Right renal cortex interstitium (tissue), 3 donors: Measurements from ENCODE around the gene CD38. TPM values are rescaled to one million over a fixed set of nuclear protein-coding genes. Genes with fewer than 3 reads are reported as not detected.
"Not testable (repeated sequence)": the region's sequence is repeated elsewhere in the genome, so short reads cannot be mapped to it uniquely, and the experiment has no call there.

ENCODE experiments used
- DNase-seq, 3 donors: peaks; one replicate each; pipeline ENCODE4 v3.0.0-alpha.2; 2013; ENCODE audit warnings: low read depth in 3 of 3, low spot score in 2 of 3
- polyA plus RNA-seq, 3 donors: library from polyadenylated mRNA; unstranded; fragments of 120-200 nt; gene quantifications; one replicate each; pipeline ENCODE4 v1.2.1, GENCODE V29; 2013; ENCODE audit not compliant: insufficient read length in 3 of 3

Gene CD38
- polyA plus RNA-seq, 3 donors, result 0.78 to 1.1 (median 0.89) TPM

- DNase-seq, result no peak
Measured at GRCh38 chr4:15794905-15795304, 16.8 kb downstream of the CD38 start.

- no peak for DNase-seq
Measured at GRCh38 chr4:15797320-15797719, 19.2 kb downstream of the CD38 start.

- no peak for DNase-seq
Measured at GRCh38 chr4:15799141-15799540, 21.0 kb downstream of the CD38 start.

- DNase-seq, result no peak
Measured at GRCh38 chr4:15799701-15800100, 21.6 kb downstream of the CD38 start.

- DNase-seq, result not testable (repeated sequence)
Measured at GRCh38 chr4:15802497-15802896, 24.4 kb downstream of the CD38 start.

DNA sequence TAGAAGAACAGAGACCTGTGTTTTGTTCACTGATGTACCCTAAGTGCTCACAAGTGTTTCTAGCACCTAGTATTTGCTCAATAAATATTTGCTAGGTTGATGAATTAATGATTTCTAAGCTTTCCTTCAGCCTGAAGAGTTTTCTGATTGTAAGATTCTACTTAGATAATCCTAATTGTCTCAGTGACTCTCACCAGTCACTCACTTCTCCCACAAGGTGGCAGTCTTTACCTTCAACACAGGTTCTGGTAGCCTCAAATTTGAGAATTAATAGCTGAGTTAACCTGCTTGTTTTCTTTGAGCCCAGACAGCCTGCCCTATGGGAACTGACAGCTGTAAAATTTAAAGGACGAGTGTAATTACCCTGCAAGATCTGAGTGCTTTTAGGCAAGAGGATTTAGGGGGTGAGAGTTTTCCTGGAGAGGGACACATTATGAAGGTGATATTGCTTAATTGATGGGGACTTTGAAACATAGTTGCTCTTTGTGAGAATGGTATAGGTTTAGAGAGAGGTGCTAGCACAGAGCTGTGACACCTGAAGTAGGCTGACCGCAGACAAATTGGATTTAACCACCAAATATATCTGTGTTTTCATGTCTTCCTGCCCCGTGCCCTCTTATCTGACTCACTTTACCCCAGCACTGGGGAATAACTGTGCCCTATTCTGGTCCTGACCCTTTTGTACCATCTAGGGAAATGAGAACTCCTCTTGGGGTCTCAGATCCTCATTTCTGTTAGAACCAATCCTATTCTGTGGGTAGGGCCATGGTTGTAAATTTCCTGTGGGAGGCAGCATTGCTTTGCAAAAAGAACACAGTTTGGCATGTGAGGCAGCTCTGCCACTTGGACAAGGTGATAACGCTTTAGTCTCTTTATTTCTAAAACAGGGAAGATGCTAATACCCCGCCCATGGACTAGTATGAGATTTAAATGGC lies 27.7 kb downstream of the CD38 start:
- peak; percentile 27 to 47 (median 36) for DNase-seq

- DNase-seq, result no peak
Measured at GRCh38 chr4:15809058-15809457, 30.9 kb downstream of the CD38 start.

- DNase-seq, result no peak
Measured at GRCh38 chr4:15809466-15809865, 31.3 kb downstream of the CD38 start.

- no peak for DNase-seq
Measured at GRCh38 chr4:15811703-15812337, 33.7 kb downstream of the CD38 start.

GRCh38 chr4:15832523-15833451 lies 54.7 kb downstream of the CD38 start:
- no peak for DNase-seq

DNA sequence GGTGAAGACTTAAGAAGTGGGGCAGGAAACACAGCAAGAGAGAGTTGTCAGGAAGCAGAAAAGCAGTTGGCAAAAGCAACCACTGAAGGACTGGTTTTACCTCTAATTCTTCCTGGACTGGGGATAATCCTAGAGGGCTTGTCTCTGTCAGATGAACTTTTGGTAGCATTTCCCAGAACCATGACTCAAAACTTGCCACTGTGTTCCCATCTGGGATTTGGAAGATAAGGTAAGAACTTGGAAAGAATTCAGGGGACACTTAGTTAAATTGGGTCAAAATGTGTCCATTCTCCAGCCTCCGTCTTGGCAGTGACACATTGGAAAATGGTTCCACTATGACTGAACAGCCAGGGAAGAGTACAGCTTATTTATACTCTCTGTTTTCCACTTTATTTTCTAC lies 55.7 kb downstream of the CD38 start:
- DNase-seq, result no peak

GRCh38 chr4:15836362-15836761 lies 58.2 kb downstream of the CD38 start:
- DNase-seq, result no peak

DNA sequence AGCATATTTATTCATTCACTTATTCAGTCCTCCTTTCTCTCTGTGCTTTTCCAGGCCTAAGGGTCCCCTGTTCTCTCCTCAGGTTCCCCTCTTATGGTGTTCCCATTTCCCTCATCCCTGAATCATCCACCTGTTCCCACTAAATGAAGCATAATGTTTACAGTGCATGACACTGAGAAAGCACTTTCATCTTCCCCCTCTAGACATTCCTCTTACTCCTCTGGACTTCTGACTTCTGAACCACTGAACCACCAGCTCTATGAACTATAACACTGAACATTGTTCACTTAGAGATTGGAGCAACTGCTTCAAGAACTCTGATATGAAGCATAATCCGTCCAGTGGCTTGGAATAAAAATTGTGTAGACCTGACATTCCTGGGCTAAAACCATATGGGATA lies 59.5 kb downstream of the CD38 start:
- DNase-seq, result no peak

DNA sequence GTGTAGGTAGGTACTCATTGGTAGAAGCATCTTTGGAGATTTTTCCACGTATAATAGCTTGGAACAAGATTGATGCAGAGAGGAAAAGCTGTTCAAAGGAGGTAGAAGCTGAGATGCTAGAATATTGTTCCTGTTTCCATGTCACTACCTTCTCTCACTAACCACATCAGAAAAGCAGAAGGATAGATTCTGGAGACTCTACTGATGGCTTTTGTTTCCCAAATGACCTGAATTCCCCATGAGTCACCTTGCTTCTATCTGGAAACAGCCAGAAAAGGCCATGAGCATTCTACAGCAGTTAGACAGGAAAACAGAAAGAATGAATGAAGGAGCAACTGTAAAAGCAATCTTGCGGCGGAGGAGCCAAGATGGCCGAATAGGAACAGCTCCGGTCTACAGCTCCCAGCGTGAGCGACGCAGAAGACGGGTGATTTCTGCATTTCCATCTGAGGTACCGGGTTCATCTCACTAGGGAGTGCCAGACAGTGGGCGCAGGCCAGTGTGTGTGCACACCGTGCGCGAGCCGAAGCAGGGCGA lies 63.1 kb downstream of the CD38 start:
- DNase-seq, result not testable (repeated sequence)

DNA sequence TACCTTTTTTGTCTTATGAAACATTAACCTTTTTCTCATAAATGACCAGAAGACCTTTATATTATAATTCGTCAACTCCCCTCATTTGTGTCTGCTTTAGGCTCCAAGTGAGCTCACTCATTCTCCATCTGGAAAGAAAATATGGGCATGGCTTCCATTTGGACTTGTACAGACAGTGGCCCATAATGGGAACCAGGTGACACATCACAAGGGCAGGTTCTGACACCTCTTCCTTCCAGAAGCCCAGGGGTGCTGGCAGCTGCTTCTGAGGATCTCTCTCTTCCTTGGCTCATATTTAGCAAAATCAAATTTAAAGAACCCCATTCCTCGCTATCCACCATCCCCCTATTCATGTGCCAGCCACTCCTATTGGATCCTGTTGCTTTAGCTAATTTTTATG lies 69.6 kb downstream of the CD38 start:
- no peak for DNase-seq

- DNase-seq, result no peak
Measured at GRCh38 chr4:15848191-15848842, 70.2 kb downstream of the CD38 start.

DNA sequence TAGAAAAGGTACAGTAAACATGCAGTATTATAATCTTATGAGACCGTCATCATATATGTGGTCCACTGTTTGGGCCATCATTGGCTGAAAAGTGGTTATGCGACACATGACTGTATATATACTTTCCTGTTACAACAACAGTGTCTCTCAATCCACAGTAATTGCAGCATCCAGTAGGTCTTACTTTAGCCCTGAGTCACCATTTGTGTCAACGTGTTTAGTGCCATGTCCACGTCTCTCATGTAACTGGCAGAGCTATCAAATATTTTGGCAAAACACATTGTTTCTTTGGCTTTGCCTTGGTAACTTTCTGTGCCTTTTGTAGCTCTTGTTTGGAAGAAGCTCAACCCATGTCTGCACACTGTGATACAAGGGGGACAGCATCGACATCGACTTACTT lies 73.8 kb downstream of the CD38 start:
- DNase-seq, result no peak

- no peak for DNase-seq
Measured at GRCh38 chr4:15852524-15852923, 74.4 kb downstream of the CD38 start.

DNA sequence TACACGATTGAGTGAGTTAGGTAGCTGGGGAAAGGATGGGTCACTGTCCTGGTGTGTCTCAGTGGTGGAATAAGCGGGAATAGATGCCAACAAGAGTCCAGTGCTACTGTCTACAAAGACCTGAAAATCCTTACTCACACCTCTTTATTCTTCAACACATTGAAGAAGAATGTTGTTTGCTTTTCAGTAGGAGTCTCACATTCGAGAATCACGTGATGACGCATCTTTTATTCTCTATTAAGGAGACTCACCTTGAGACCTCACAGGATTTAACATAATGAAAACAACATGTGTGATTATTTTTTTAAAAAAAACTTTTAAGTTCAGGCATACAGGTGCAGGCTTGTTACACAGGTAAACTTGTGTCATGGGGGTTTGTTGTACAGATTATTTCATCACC lies 75.2 kb downstream of the CD38 start:
- DNase-seq, result no peak

- DNase-seq, result peak; percentile 16 to 24 (median 19)
Measured at GRCh38 chr4:15855804-15856475, 77.8 kb downstream of the CD38 start.
